ENCODE results near the gene CCL18. TPM values are rescaled to one million over a fixed set of nuclear protein-coding genes. Genes with fewer than 3 reads are reported as not detected.

The CCL18 gene
- total and polyA plus RNA-seq, 2 of the 8 experiments (the other 6 are each of a cell fraction or from before 2014, with no cell fraction given) = not detected

GRCh38 chr17:36092230-36092629, 28.2 kb downstream of the CCL18 start:
- Histone ChIP-seq H3K4me1 (replicated peaks in 1 of 4; ENCODE audit: control insufficient read depth in 3 of 4, insufficient read depth in 4 of 4, low read length in 3 of 4) (no peaks in the 10 kb centered on the region; a peak in 1 of 7 replicates), H3K56ac (replicated peaks; ENCODE audit: insufficient read length, low read depth, low read length) (no peak overlapping the region), H3K79me2 (ENCODE audit: control insufficient read depth in 1 of 2, insufficient read depth in 2 of 2, low read length in 2 of 2) (no peaks in the 10 kb centered on the region), H3K9me3 (ENCODE audit: insufficient read depth in 2 of 2, low read depth in 1 of 2, low read length in 1 of 2) (no peaks in the 10 kb centered on the region), H3K23me2 (ENCODE audit: low read depth, low read length) (no peaks in the 10 kb centered on the region), H3K27me3 (replicated peaks in 1 of 4; ENCODE audit: control insufficient read depth in 3 of 4, extremely low read depth in 1 of 4, insufficient read depth in 3 of 4, low read length in 3 of 4) (no peaks in the 10 kb centered on the region), H3K14ac (ENCODE audit: insufficient read length) (no peak overlapping the region), H2BK20ac (ENCODE audit: low read length) (no peak overlapping the region), H2BK5ac (ENCODE audit: low read depth, low read length) (no peak overlapping the region), H3K23ac (ENCODE audit: insufficient read length) (no peak overlapping the region), H2BK120ac (replicated peaks; ENCODE audit: low read depth, low read length) (no peak overlapping the region), H3K4me2 (ENCODE audit: insufficient read depth in 1 of 2, low read depth in 2 of 2, low read length in 2 of 2) (no peak overlapping the region), H3K36me3 (ENCODE audit: control insufficient read depth in 2 of 4, insufficient read depth in 4 of 4, low read length in 3 of 4) (no peaks in the 10 kb centered on the region), H2AFZ (ENCODE audit: low read length) (no peak overlapping the region), H3K9ac (replicated peaks in 1 of 4; ENCODE audit: extremely low read depth in 1 of 4, low read depth in 3 of 4, low read length in 3 of 4) (no peak overlapping the region), H3K27ac (ENCODE audit: low read depth, low read length) (no peak overlapping the region), H3K79me1 (ENCODE audit: low read depth, low read length) (no peaks in the 10 kb centered on the region), H3K4ac (replicated peaks; ENCODE audit: insufficient read length, low read depth, low read length) (no peak overlapping the region), H4K8ac (ENCODE audit: extremely low read depth, insufficient read depth, low read length) (no peak overlapping the region), H2BK12ac (ENCODE audit: low read depth, low read length) (no peak overlapping the region), H2BK15ac (ENCODE audit: low read length) (no peak overlapping the region), H2AK5ac (ENCODE audit: low read depth, low read length) (no peak overlapping the region), H3K4me3 (ENCODE audit: extremely low read depth in 1 of 4, insufficient read depth in 2 of 4, low read depth in 3 of 4, low read length in 4 of 4) (no peak overlapping the region), H3K18ac (ENCODE audit: extremely low read depth, low read length) (no peak overlapping the region), H4K20me1 (replicated peaks in 1 of 2; ENCODE audit: control insufficient read depth in 1 of 2, insufficient read depth in 2 of 2, low read length in 2 of 2) (no peaks in the 10 kb centered on the region), H4K91ac (replicated peaks; ENCODE audit: insufficient read length, low read length) (no peak overlapping the region), H4K5ac (ENCODE audit: insufficient read length, low read depth, low read length) (no peak overlapping the region)
- CTCF ChIA-PET (ENCODE audit: partially characterized antibody) = interaction anchor here (1.5 kb wide), 1 partner anchor 19 kb away, joined by 5 read pairs; no protein-coding TSS in a partner anchor
- no peak for FAIRE-seq
- POLR2A ChIA-PET (ENCODE audit: partially characterized antibody) = no interaction called here
- DNase-seq (ENCODE audit: low read depth in 1 of 2, low spot score in 2 of 2) = no peak
- WGBS, 2 experiments (ENCODE audit: extremely low coverage in 1 of 2, insufficient coverage in 1 of 2, insufficient read length in 1 of 2, insufficient replicate concordance in 2 of 2, low coverage in 1 of 2, low lambda C conversion rate in 2 of 2, missing lambda C conversion rate in 1 of 2) = 93% methylated on average over 4 of the region's 4 CpGs; no CpG with 5 or more reads in 1 of the 2 experiments
- TF ChIP-seq HDAC6 (IDR thresholded peaks at IDR 0.05; ENCODE audit: low read depth, low read length) = no peak
- TF ChIP-seq SRF (IDR thresholded peaks at IDR 0.05; ENCODE audit: low read depth, low read length) = no peak
- no peak for TF ChIP-seq NRF1 (IDR thresholded peaks at IDR 0.05; ENCODE audit: low read depth, low read length)
- TF ChIP-seq POLR2AphosphoS5 (IDR thresholded peaks at IDR 0.05; ENCODE audit: low read depth, low read length) = no peak
- TF ChIP-seq SP4 (IDR thresholded peaks at IDR 0.05; ENCODE audit: low read length) = no peak
- TF ChIP-seq TAF7 (optimal IDR thresholded peaks at IDR 0.05; ENCODE audit: borderline replicate concordance, low read depth, low read length) = no peak
- no peak for TF ChIP-seq SP2 (IDR thresholded peaks at IDR 0.05; ENCODE audit: low read length)
- TF ChIP-seq MAX (IDR thresholded peaks at IDR 0.05) = no peak
- no peak for TF ChIP-seq JUND (IDR thresholded peaks at IDR 0.05; ENCODE audit: low read length)
- TF ChIP-seq EP300 (IDR thresholded peaks at IDR 0.05; ENCODE audit: borderline replicate concordance in 1 of 2, low read depth in 2 of 2, low read length in 2 of 2) = no peak
- no peak for TF ChIP-seq RFX5 (IDR thresholded peaks at IDR 0.05; ENCODE audit: borderline replicate concordance, low read depth, low read length)
- no peak for TF ChIP-seq CREB1 (IDR thresholded peaks at IDR 0.05)
- TF ChIP-seq MAFK (IDR thresholded peaks at IDR 0.05; ENCODE audit: low read depth, low read length) = no peak
- no peak for TF ChIP-seq YY1 (IDR thresholded peaks at IDR 0.05; ENCODE audit: low read depth, low read length)
- no peak for TF ChIP-seq CHD1 (IDR thresholded peaks at IDR 0.05; ENCODE audit: low read depth, low read length)
- TF ChIP-seq EGR1 (IDR thresholded peaks at IDR 0.05; ENCODE audit: borderline replicate concordance, low read depth, low read length) = no peak
- TF ChIP-seq TEAD4 (IDR thresholded peaks at IDR 0.05; ENCODE audit: low read depth, low read length) = no peak

Measured in H1 (cell line).